WTC11 (cell line): ENCODE data around the gene CHL1. TPM values are rescaled to one million over a fixed set of nuclear protein-coding genes. Genes with fewer than 3 reads are reported as not detected.

Experiments
- ATAC-seq: fragments of 200-7000 bp; cut with Tn5 transposase; 2 replicates; pipeline ENCODE4 v1.10.0; 2021; ENCODE audit warnings: mild to moderate bottlenecking, moderate library complexity
- CTCF ChIA-PET: fragments of 300-600 bp; sonication (Branson Sonifier 250); formaldehyde crosslinking; loops from one replicate; lab custom pipeline; 2021; ENCODE audit warnings: antibody characterized with exemption; lab: Charles Lee
- POLR2A ChIA-PET: fragments of 350-600 bp; sonication (Branson Sonifier 250); formaldehyde crosslinking; loops from one replicate; lab custom pipeline; 2021; ENCODE audit warnings: antibody characterized with exemption; lab: Charles Lee
- DNase-seq: peaks from one replicate; pipeline ENCODE4 v3.0.0; 2021; ENCODE audit warnings: low spot score
- H3K27ac Mint-ChIP-seq: 2 replicates; pipeline ENCODE4 v1.8.0; 2021; ENCODE audit warnings: mixed read lengths
- H3K27me3 Mint-ChIP-seq: 2 replicates; pipeline ENCODE4 v1.8.0; 2021; ENCODE audit warnings: low read depth, mild to moderate bottlenecking, moderate library complexity, mixed read lengths
- H3K36me3 Mint-ChIP-seq: 2 replicates; pipeline ENCODE4 v1.8.0; 2021; ENCODE audit warnings: mixed read lengths
- H3K4me1 Mint-ChIP-seq: 2 replicates; pipeline ENCODE4 v1.8.0; 2022; ENCODE audit warnings: mixed read lengths
- H3K4me3 Mint-ChIP-seq: 2 replicates; pipeline ENCODE4 v1.8.0; 2021; ENCODE audit warnings: mild to moderate bottlenecking, moderate library complexity, mixed read lengths
- H3K9me3 Mint-ChIP-seq: 2 replicates; pipeline ENCODE4 v1.8.0; 2021; ENCODE audit warnings: mixed read lengths
- ELF4 ChIP-seq: sonication (generic); formaldehyde crosslinking; IDR thresholded peaks from 2 replicates; pipeline ENCODE4 v1.8.1; 2022; ENCODE audit warnings: low read depth, mild to moderate bottlenecking, moderate library complexity, missing genetic modification reagents
- GTF2I ChIP-seq: fragments of 250-450 bp; sonication (Bioruptor Pico); conservative IDR thresholded peaks from 2 replicates; pipeline ENCODE4 v1.4.0; 2021; ENCODE audit warnings: mild to moderate bottlenecking
- IRF2 ChIP-seq: sonication (generic); formaldehyde crosslinking; IDR thresholded peaks from 2 replicates; pipeline ENCODE4 v1.8.0; 2022; ENCODE audit warnings: low read depth, missing genetic modification reagents, borderline replicate concordance
- JUN ChIP-seq: sonication (generic); formaldehyde crosslinking; IDR thresholded peaks from 2 replicates; pipeline ENCODE4 v1.8.0; 2023; ENCODE audit warnings: mild to moderate bottlenecking, missing genetic modification reagents
- KAT7 ChIP-seq: sonication (generic); formaldehyde crosslinking; IDR thresholded peaks from 2 replicates; pipeline ENCODE4 v1.8.1; 2023; ENCODE audit warnings: missing genetic modification reagents, mild to moderate bottlenecking, borderline replicate concordance
- NR3C1 ChIP-seq: sonication (generic); formaldehyde crosslinking; conservative IDR thresholded peaks from 2 replicates; pipeline ENCODE4 v1.8.1; 2023; ENCODE audit warnings: low read depth, mild to moderate bottlenecking, missing genetic modification reagents
- SMAD4 ChIP-seq: sonication (generic); formaldehyde crosslinking; IDR thresholded peaks from 2 replicates; pipeline ENCODE4 v1.8.0; 2022; ENCODE audit warnings: mild to moderate bottlenecking, missing genetic modification reagents
- TEAD1 ChIP-seq: sonication (generic); formaldehyde crosslinking; IDR thresholded peaks from 2 replicates; pipeline ENCODE4 v1.8.0; 2022; ENCODE audit warnings: mild to moderate bottlenecking, missing genetic modification reagents
- ZMAT4 ChIP-seq: fragments of 250-450 bp; sonication (Bioruptor Pico); IDR thresholded peaks from 2 replicates; pipeline ENCODE4 v1.9.0; 2021; ENCODE audit warnings: mild to moderate bottlenecking
- ZNF232 ChIP-seq: sonication (generic); formaldehyde crosslinking; IDR thresholded peaks from 2 replicates; pipeline ENCODE4 v1.8.0; 2022; ENCODE audit warnings: mild to moderate bottlenecking, missing genetic modification reagents
- ZNF425 ChIP-seq: fragments of 250-450 bp; sonication (Bioruptor Pico); conservative IDR thresholded peaks from 2 replicates; pipeline ENCODE4 v1.9.0; 2021; ENCODE audit warnings: mild to moderate bottlenecking
- total RNA-seq: library from RNA; stranded (reverse); gene quantifications from 3 replicates; pipeline ENCODE4 v1.2.3, GENCODE V29; 2021
- TF ChIP-seq, protein P1 (sequence below): fragments of 250-450 bp; sonication (Bioruptor Pico); IDR thresholded peaks from 2 replicates; pipeline ENCODE4 v1.8.0; 2021; ENCODE audit warnings: mild to moderate bottlenecking
- TF ChIP-seq, protein P2 (sequence below): sonication (generic); formaldehyde crosslinking; IDR thresholded peaks from 2 replicates; pipeline ENCODE4 v1.8.0; 2023; ENCODE audit warnings: missing genetic modification reagents, mild to moderate bottlenecking, borderline replicate concordance
- TF ChIP-seq, protein P3 (sequence below): fragments of 250-450 bp; sonication (Bioruptor Pico); IDR thresholded peaks from 2 replicates; pipeline ENCODE4 v1.9.0; 2021; ENCODE audit warnings: moderate library complexity, mild to moderate bottlenecking, inconsistent platforms, borderline replicate concordance

CHL1 gene
- total RNA-seq, 1 experiment from 2014 or later = not detected

- ATAC-seq = no peak
- CTCF ChIA-PET = no interaction called here
- H3K36me3 Mint-ChIP-seq = peaks cover 77% of the 10 kb centered on the region
- no peaks in the 10 kb centered on the region for H3K4me1 Mint-ChIP-seq
- H3K27me3 Mint-ChIP-seq = peaks cover 9% of the 10 kb centered on the region; the same call in 1 of the 2 replicates
- TF ChIP-seq, protein P1, sequence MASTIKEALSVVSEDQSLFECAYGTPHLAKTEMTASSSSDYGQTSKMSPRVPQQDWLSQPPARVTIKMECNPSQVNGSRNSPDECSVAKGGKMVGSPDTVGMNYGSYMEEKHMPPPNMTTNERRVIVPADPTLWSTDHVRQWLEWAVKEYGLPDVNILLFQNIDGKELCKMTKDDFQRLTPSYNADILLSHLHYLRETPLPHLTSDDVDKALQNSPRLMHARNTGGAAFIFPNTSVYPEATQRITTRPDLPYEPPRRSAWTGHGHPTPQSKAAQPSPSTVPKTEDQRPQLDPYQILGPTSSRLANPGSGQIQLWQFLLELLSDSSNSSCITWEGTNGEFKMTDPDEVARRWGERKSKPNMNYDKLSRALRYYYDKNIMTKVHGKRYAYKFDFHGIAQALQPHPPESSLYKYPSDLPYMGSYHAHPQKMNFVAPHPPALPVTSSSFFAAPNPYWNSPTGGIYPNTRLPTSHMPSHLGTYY = no peak
- TF ChIP-seq NR3C1 = no peak
- DNase-seq = no peak
- peaks cover 88% of the 10 kb centered on the region for H3K9me3 Mint-ChIP-seq
- POLR2A ChIA-PET = no interaction called here
- H3K4me3 Mint-ChIP-seq = no peak overlapping the region
- no peak overlapping the region for H3K27ac Mint-ChIP-seq
These were observed 47.5 kb downstream of the CHL1 start for GRCh38 chr3:244041-244440.

GRCh38 chr3:247916-248315 lies 51.4 kb downstream of the CHL1 start:
- no peak for TF ChIP-seq IRF2
- TF ChIP-seq, protein P2, sequence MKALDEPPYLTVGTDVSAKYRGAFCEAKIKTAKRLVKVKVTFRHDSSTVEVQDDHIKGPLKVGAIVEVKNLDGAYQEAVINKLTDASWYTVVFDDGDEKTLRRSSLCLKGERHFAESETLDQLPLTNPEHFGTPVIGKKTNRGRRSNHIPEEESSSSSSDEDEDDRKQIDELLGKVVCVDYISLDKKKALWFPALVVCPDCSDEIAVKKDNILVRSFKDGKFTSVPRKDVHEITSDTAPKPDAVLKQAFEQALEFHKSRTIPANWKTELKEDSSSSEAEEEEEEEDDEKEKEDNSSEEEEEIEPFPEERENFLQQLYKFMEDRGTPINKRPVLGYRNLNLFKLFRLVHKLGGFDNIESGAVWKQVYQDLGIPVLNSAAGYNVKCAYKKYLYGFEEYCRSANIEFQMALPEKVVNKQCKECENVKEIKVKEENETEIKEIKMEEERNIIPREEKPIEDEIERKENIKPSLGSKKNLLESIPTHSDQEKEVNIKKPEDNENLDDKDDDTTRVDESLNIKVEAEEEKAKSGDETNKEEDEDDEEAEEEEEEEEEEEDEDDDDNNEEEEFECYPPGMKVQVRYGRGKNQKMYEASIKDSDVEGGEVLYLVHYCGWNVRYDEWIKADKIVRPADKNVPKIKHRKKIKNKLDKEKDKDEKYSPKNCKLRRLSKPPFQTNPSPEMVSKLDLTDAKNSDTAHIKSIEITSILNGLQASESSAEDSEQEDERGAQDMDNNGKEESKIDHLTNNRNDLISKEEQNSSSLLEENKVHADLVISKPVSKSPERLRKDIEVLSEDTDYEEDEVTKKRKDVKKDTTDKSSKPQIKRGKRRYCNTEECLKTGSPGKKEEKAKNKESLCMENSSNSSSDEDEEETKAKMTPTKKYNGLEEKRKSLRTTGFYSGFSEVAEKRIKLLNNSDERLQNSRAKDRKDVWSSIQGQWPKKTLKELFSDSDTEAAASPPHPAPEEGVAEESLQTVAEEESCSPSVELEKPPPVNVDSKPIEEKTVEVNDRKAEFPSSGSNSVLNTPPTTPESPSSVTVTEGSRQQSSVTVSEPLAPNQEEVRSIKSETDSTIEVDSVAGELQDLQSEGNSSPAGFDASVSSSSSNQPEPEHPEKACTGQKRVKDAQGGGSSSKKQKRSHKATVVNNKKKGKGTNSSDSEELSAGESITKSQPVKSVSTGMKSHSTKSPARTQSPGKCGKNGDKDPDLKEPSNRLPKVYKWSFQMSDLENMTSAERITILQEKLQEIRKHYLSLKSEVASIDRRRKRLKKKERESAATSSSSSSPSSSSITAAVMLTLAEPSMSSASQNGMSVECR (CRISPR knock-in tag) = no peak
- no peak for TF ChIP-seq ZMAT4 (CRISPR knock-in tag)
- TF ChIP-seq GTF2I = no peak
- peaks cover 76% of the 10 kb centered on the region for H3K9me3 Mint-ChIP-seq
- peaks cover 69% of the 10 kb centered on the region for H3K36me3 Mint-ChIP-seq
- DNase-seq = no peak
- ATAC-seq = no peak
- CTCF ChIA-PET = no interaction called here
- no peaks in the 10 kb centered on the region for H3K4me1 Mint-ChIP-seq
- no peak overlapping the region for H3K27ac Mint-ChIP-seq
- no peak overlapping the region for H3K4me3 Mint-ChIP-seq
- POLR2A ChIA-PET = no interaction called here
- H3K27me3 Mint-ChIP-seq = 0 out of 2 replicates have a peak, but pooled peaks cover 5% of the 10 kb centered on the region

DNA sequence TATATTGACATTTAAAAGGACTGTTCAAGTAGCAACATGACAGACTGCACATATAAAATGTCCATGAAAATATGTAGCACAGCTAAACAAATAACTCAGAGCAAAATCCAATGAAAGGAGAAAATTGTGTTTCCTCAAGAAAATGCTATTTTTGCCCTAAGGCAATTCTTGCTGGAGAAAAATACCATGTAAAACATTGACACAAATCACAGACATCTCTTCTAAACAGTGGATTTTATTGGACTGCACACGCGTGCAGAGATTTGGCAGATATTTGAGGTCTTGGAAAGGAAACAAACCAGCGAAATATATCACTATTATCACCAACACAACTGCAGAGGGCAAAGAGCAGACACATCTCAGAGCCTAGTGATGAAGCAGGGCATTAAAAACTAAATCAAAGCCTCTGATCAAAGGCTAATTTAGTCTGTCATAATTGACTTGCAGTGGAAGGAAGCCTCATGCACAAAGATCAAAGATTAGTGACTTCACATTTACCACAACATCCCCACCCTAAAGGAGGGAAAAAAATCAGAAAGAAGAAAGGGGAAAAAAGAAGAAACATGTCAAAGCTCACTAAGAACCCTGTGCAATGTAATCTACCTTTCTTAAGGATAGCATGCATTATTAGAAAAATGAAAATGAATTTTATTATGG lies 52.4 kb downstream of the CHL1 start:
- TF ChIP-seq ELF4 (no peak), ZNF232 (CRISPR knock-in tag) (no peak), TEAD1 (CRISPR knock-in tag) (no peak), KAT7 (CRISPR knock-in tag) (no peak), ZNF425 (CRISPR knock-in tag) (no peak), SMAD4 (no peak), JUN (CRISPR knock-in tag) (no peak)
- TF ChIP-seq, protein P3, sequence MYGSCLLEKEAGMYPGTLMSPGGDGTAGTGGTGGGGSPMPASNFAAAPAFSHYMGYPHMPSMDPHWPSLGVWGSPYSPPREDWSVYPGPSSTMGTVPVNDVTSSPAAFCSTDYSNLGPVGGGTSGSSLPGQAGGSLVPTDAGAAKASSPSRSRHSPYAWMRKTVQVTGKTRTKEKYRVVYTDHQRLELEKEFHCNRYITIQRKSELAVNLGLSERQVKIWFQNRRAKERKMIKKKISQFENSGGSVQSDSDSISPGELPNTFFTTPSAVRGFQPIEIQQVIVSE (CRISPR knock-in tag) = no peak
- TF ChIP-seq, all 79 proteins: peak for 0
- Mint-ChIP-seq H3K4me1 (no peaks in the 10 kb centered on the region), H3K27ac (no peak overlapping the region), H3K4me3 (no peak overlapping the region), H3K27me3 (no peaks in the 10 kb centered on the region), H3K36me3 (peaks cover 70% of the 10 kb centered on the region), H3K9me3 (peaks cover 76% of the 10 kb centered on the region)
- ATAC-seq (no peak), DNase-seq (no peak)
- ChIA-PET CTCF (no interaction called here), POLR2A (no interaction called here)
